ENCODE measurements around the gene ASH1L. TPM values are rescaled to one million over a fixed set of nuclear protein-coding genes. Genes with fewer than 3 reads are reported as not detected.
"Not testable (repeated sequence)": the region's sequence is repeated elsewhere in the genome, so short reads cannot be mapped to it uniquely, and the experiment has no call there.

The ASH1L gene, protein sequence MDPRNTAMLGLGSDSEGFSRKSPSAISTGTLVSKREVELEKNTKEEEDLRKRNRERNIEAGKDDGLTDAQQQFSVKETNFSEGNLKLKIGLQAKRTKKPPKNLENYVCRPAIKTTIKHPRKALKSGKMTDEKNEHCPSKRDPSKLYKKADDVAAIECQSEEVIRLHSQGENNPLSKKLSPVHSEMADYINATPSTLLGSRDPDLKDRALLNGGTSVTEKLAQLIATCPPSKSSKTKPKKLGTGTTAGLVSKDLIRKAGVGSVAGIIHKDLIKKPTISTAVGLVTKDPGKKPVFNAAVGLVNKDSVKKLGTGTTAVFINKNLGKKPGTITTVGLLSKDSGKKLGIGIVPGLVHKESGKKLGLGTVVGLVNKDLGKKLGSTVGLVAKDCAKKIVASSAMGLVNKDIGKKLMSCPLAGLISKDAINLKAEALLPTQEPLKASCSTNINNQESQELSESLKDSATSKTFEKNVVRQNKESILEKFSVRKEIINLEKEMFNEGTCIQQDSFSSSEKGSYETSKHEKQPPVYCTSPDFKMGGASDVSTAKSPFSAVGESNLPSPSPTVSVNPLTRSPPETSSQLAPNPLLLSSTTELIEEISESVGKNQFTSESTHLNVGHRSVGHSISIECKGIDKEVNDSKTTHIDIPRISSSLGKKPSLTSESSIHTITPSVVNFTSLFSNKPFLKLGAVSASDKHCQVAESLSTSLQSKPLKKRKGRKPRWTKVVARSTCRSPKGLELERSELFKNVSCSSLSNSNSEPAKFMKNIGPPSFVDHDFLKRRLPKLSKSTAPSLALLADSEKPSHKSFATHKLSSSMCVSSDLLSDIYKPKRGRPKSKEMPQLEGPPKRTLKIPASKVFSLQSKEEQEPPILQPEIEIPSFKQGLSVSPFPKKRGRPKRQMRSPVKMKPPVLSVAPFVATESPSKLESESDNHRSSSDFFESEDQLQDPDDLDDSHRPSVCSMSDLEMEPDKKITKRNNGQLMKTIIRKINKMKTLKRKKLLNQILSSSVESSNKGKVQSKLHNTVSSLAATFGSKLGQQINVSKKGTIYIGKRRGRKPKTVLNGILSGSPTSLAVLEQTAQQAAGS (N-terminal part only)
- total RNA-seq (68.5 TPM), polyA plus RNA-seq (ENCODE audit: insufficient read depth, low read depth, low replicate concordance) (4.2 TPM)
- long read RNA-seq, donor 1, partial matches to known transcripts, result 24 of 24 reads
- long read RNA-seq, donor 1, other reads (novel, unspliced or antisense), result 0 of 24 reads
- long read RNA-seq, donor 2, partial matches to known transcripts, result 15 of 16 reads
- long read RNA-seq, donor 2, other reads (novel, unspliced or antisense), result 0 of 16 reads
- long read RNA-seq, donor 3, result 0 reads
- long read RNA-seq, donor 4, result 0 reads
- long read RNA-seq, donor 5, result 0 reads
- long read RNA-seq, donor 6, partial matches to known transcripts, result 10 of 16 reads
- long read RNA-seq, donor 6, other reads (novel, unspliced or antisense), result 6 of 16 reads
- long read RNA-seq, donor 7, partial matches to known transcripts, result 18 of 36 reads
- long read RNA-seq, donor 7, other reads (novel, unspliced or antisense), result 18 of 36 reads
- long read RNA-seq, donor 8, result 0 reads
- long read RNA-seq, donor 9, result 0 reads
- long read RNA-seq, donor 10, partial matches to known transcripts, result 21 of 21 reads
- long read RNA-seq, donor 10, other reads (novel, unspliced or antisense), result 0 of 21 reads

DNA sequence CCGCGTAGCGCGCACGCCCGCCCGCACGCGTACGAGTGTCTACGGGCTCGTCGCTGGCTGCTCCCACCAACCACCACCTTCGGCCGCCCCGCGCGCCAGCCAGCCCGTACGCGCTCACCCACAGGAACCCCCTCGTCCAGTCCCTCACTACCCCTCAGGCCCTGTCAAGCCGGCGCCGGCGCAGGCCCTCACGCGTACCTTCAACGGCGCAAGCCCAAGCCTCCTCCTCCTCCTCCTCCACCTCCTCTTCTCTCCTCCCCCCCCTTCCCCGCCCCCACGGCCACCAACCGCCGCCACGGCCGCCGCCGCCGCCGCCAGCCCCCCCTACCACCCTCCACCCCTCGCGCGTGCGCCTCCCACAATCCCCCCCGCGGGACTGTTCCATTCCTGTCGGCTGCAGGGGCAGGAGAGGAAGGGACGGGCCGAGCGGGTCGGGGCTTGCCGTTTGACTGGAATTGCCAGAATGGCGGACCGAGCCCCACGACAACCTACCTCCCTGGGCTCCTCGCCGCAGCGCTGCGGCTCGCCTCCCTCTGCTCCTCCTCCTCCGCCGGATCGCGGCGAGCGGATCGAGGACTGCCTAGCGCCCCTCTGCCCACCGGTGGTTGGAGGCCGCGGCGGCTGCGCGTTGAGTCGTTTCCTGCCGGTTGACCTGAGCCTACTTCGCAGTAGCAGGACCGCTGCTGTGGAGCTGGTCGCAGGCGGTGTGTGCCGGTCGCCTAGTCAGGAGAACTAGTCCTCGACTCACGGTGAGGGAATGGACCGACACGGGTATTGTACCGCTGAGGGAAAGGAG, at the start of gene ASH1L:
Gene ASH1L, minus strand, starts transcription at position 223 of the 796 bp plus-strand sequence. CDS start 41,284 bp downstream, outside the sequence.
- DNase-seq (peak; percentile 96 to 98 (median 97)), FAIRE-seq (no peak)
- intact Hi-C loops (cut with DNase I), result no loop called here
- no peaks in the 10 kb centered on the region for H3K36me3 ChIP-seq (ENCODE audit: control insufficient read depth in 2 of 3, insufficient read depth in 3 of 3, low read length in 3 of 3)
- peak within 1 kb of the TSS; percentile 100 for H3K27ac ChIP-seq (ENCODE audit: low read depth in 2 of 2, low read length in 2 of 2)
- peak within 1 kb of the TSS; percentile 85 to 92 (median 88) for H3K9ac ChIP-seq (ENCODE audit: low read length in 3 of 3)
- H3K9me3 ChIP-seq (ENCODE audit: control insufficient read depth in 2 of 3, insufficient read depth in 1 of 3, low read length in 3 of 3), result no peaks in the 10 kb centered on the region
- H3K27me3 ChIP-seq (ENCODE audit: control insufficient read depth, insufficient read depth, low read length), result no peaks in the 10 kb centered on the region
- TF ChIP-seq, protein P1, sequence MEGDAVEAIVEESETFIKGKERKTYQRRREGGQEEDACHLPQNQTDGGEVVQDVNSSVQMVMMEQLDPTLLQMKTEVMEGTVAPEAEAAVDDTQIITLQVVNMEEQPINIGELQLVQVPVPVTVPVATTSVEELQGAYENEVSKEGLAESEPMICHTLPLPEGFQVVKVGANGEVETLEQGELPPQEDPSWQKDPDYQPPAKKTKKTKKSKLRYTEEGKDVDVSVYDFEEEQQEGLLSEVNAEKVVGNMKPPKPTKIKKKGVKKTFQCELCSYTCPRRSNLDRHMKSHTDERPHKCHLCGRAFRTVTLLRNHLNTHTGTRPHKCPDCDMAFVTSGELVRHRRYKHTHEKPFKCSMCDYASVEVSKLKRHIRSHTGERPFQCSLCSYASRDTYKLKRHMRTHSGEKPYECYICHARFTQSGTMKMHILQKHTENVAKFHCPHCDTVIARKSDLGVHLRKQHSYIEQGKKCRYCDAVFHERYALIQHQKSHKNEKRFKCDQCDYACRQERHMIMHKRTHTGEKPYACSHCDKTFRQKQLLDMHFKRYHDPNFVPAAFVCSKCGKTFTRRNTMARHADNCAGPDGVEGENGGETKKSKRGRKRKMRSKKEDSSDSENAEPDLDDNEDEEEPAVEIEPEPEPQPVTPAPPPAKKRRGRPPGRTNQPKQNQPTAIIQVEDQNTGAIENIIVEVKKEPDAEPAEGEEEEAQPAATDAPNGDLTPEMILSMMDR (IDR thresholded peaks at IDR 0.05; ENCODE audit: borderline replicate concordance, extremely low read depth, insufficient read depth), result no peak
- H3K4me1 ChIP-seq (ENCODE audit: control insufficient read depth in 2 of 3, insufficient read depth in 2 of 3, low read depth in 1 of 3, low read length in 3 of 3), result peaks cover 0 to 6% (median 5%) of the 10 kb centered on the region in 3 donors
- H3K4me3 ChIP-seq (ENCODE audit: low read length in 3 of 3), result peak within 1 kb of the TSS; percentile 85 to 93 (median 90)

DNA sequence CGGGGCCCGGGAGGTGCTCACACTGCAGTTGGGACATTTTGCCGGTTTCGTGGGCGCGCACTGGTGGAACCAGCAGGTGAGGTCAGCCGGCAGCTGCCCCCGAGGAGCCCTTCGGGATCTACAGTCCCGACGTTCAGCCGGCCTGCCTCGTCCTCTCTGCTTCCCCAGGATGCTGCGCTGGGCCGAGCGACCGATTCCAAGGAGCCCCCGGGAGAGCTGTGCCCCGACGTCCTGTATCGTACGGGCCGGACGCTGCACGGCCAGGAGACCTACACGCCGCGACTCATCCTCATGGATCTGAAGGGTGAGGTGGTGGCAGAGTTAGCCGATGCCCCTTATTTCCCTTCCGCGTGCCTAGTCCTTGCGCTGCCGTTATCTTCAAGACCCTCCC, 47.6 kb upstream of the ASH1L start:
- H3K9ac ChIP-seq (ENCODE audit: low read length in 3 of 3); H3K27me3 ChIP-seq (ENCODE audit: control insufficient read depth, insufficient read depth, low read length); FAIRE-seq; DNase-seq; H3K9me3 ChIP-seq (ENCODE audit: control insufficient read depth in 2 of 3, insufficient read depth in 1 of 3, low read length in 3 of 3); H3K27ac ChIP-seq (ENCODE audit: low read depth in 2 of 2, low read length in 2 of 2); H3K4me1 ChIP-seq (ENCODE audit: control insufficient read depth in 2 of 3, insufficient read depth in 2 of 3, low read depth in 1 of 3, low read length in 3 of 3); intact Hi-C loops (cut with DNase I): not testable (repeated sequence)
- peak overlapping the region in 2 of 3 donors; percentile 44 to 84 for H3K4me3 ChIP-seq (ENCODE audit: low read length in 3 of 3)
- H3K36me3 ChIP-seq (ENCODE audit: control insufficient read depth in 2 of 3, insufficient read depth in 3 of 3, low read length in 3 of 3), result peaks cover 0 to 10% (median 2%) of the 10 kb centered on the region in 3 donors

DNA sequence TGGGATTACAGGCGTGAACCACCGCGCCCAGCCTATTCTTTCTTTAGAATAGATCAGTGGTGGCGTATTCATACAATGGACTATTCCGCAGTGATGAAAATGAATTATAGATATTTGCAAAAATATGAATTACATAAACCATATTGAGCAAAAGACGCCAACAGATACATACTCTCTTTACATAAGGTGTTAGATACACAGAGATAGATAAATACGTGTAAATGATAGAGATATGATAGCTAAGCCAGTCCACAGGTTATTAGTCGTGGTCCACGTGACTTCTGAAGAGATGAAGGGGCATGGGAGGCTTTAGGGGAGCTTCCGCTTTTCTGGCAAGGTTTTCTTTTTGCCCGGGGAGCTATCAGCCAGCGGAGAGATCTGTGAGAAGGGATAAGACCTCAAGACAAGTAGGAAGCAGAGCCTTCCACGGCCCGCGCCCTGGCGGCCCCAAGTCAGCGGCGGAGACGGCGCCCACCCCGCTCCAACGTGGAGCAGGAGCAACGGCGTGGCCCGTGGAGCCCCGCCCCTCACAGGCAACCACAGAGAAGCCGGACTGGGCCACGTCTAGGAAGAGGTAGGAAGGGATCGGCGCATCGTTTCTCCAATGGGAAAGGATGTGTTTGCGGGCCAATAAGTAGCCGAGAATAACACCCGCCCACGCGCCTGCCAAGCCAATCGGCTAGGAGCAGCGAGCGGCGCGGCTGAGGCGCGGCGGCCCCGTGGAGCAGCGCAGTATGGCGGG, 47.1 kb upstream of the ASH1L start, which contains the start of gene MSTO1:
Gene MSTO1, plus strand, starts transcription at position 704 of the 742 bp plus-strand sequence. Its CDS starts 31 bp downstream, at position 735.
- peak within 1 kb of the TSS; percentile 25 to 32 for H3K27ac ChIP-seq (ENCODE audit: low read depth in 2 of 2, low read length in 2 of 2)
- TF ChIP-seq, protein P1 (IDR thresholded peaks at IDR 0.05; ENCODE audit: borderline replicate concordance, extremely low read depth, insufficient read depth), result no peak
- no peak for FAIRE-seq

More for the DNA sequence above, 47.1 kb upstream of the ASH1L start, which contains the start of gene MSTO1:
- no peaks in the 10 kb centered on the region for H3K27me3 ChIP-seq (ENCODE audit: control insufficient read depth, insufficient read depth, low read length)
- no peaks in the 10 kb centered on the region for H3K9me3 ChIP-seq (ENCODE audit: control insufficient read depth in 2 of 3, insufficient read depth in 1 of 3, low read length in 3 of 3)
- H3K4me3 ChIP-seq (ENCODE audit: low read length in 3 of 3), result peak within 1 kb of the TSS; percentile 84 to 92 (median 91)
- H3K9ac ChIP-seq (ENCODE audit: low read length in 3 of 3), result peak within 1 kb of the TSS in 2 of 3 donors; percentile 79 to 82
- intact Hi-C loops (cut with DNase I), result no loop called here
- peaks cover 0 to 10% (median 2%) of the 10 kb centered on the region in 3 donors for H3K36me3 ChIP-seq (ENCODE audit: control insufficient read depth in 2 of 3, insufficient read depth in 3 of 3, low read length in 3 of 3)
- DNase-seq, result peak; percentile 96 to 98 (median 97)
- H3K4me1 ChIP-seq (ENCODE audit: control insufficient read depth in 2 of 3, insufficient read depth in 2 of 3, low read depth in 1 of 3, low read length in 3 of 3), result no peaks in the 10 kb centered on the region
